B cell (primary cell): ENCODE results near the gene STK35. TPM values are rescaled to one million over a fixed set of nuclear protein-coding genes. Genes with fewer than 3 reads are reported as not detected.

ENCODE experiments used
- ATAC-seq: fragments of 200-7000 bp; cut with Tn5 transposase; one replicate; pipeline ENCODE4 v1.10.0; 2021; ENCODE audit warnings: low read depth, mild to moderate bottlenecking, moderate number of reproducible peaks, moderate library complexity
- CTCF ChIA-PET: fragments of 350-600 bp; sonication (Branson Sonifier 250); formaldehyde crosslinking; loops from one replicate; lab custom pipeline; 2021; ENCODE audit warnings: antibody characterized with exemption, inconsistent platforms; lab: Charles Lee
- POLR2A ChIA-PET: fragments of 350-600 bp; sonication (Branson Sonifier 250); formaldehyde crosslinking; loops from one replicate; lab custom pipeline; 2021; ENCODE audit warnings: antibody characterized with exemption; lab: Charles Lee
- DNase-seq: peaks from one replicate; pipeline ENCODE4 v3.0.0; 2013
- H2AFZ ChIP-seq: 2 replicates; pipeline ENCODE4 v1.6.1; 2012; ENCODE audit warnings: mild to moderate bottlenecking, low read depth, low read length; ENCODE audit not compliant: insufficient read depth, poor library complexity, severe bottlenecking
- H3K27ac ChIP-seq, 2 donors: 1 replicate in 1 of 2; 2 replicates in 1 of 2; pipeline ENCODE4 v1.5.1; 2012 to 2013; ENCODE audit warnings: low read length in 2 of 2, mild to moderate bottlenecking in 2 of 2, moderate library complexity in 1 of 2
- H3K27me3 ChIP-seq, 4 experiments: fragments of 200-600 bp in 1 of 4; sonication (generic) in 1 of 4; replicated peaks in 1 of 4; 1 replicate in 2 of 4; 2 replicates in 2 of 4; pipeline versions ENCODE4 v1.6.1 to v1.7.0; 2013 to 2016; ENCODE audit warnings: low read length in 3 of 4, mild to moderate bottlenecking in 2 of 4, mixed read lengths in 1 of 4, moderate library complexity in 1 of 4; ENCODE audit not compliant: insufficient read depth in 4 of 4, control insufficient read depth in 3 of 4; ENCODE audit errors: control extremely low read depth in 1 of 4
- H3K36me3 ChIP-seq, 2 experiments: replicated peaks in 1 of 2; 1 replicate in 1 of 2; 2 replicates in 1 of 2; pipeline versions ENCODE4 v1.6.1 to v1.7.1; 2013; ENCODE audit warnings: low read length in 1 of 2; ENCODE audit not compliant: insufficient read depth in 2 of 2, control insufficient read depth in 1 of 2; ENCODE audit errors: control extremely low read depth in 1 of 2, extremely low read depth in 1 of 2
- H3K4me1 ChIP-seq, 2 donors: fragments of 200-600 bp in 1 of 2; sonication (generic) in 1 of 2; 1 replicate in 1 of 2; 2 replicates in 1 of 2; pipeline versions ENCODE4 v1.5.1 to v1.6.1; 2013 to 2017; ENCODE audit warnings: low read length in 2 of 2; ENCODE audit not compliant: control insufficient read depth in 2 of 2, insufficient read depth in 2 of 2
- H3K4me2 ChIP-seq: replicated peaks from 2 replicates; pipeline ENCODE3; 2012; ENCODE audit warnings: mild to moderate bottlenecking, low read depth, low read length; ENCODE audit not compliant: poor library complexity, severe bottlenecking
- H3K4me3 ChIP-seq, 5 experiments: fragments of 200-600 bp in 1 of 5; sonication (generic) in 1 of 5; 1 replicate in 3 of 5; 2 replicates in 2 of 5; pipeline versions ENCODE4 v1.5.1 to v1.7.0; 2011 to 2016; ENCODE audit warnings: low read length in 4 of 5, mild to moderate bottlenecking in 4 of 5, low read depth in 2 of 5, control low read depth in 1 of 5, moderate library complexity in 1 of 5; ENCODE audit not compliant: insufficient read depth in 1 of 5; ENCODE audit errors: control extremely low read depth in 1 of 5, extremely low read depth in 1 of 5
- H3K79me2 ChIP-seq: fragments of 200-600 bp; sonication (generic); one replicate; pipeline ENCODE4 v1.6.0; 2016; ENCODE audit warnings: low read length; ENCODE audit not compliant: control insufficient read depth, insufficient read depth
- H3K9ac ChIP-seq: fragments of 200-600 bp; sonication (generic); 2 replicates; pipeline ENCODE4 v1.6.1; 2017; ENCODE audit warnings: mild to moderate bottlenecking, low read length, moderate library complexity
- H3K9me3 ChIP-seq, 3 donors: one replicate each; pipeline versions ENCODE4 v1.6.1 to v1.7.1; 2013; ENCODE audit warnings: low read length in 2 of 3; ENCODE audit not compliant: control insufficient read depth in 2 of 3, insufficient read depth in 1 of 3; ENCODE audit errors: control extremely low read depth in 1 of 3
- H4K20me1 ChIP-seq: 2 replicates; pipeline ENCODE4 v1.6.0; 2012; ENCODE audit warnings: mild to moderate bottlenecking, low read length; ENCODE audit not compliant: insufficient read depth, control insufficient read depth, poor library complexity, severe bottlenecking
- H3K27ac Mint-ChIP-seq: one replicate; pipeline ENCODE4 v1.8.0; 2021; ENCODE audit warnings: mixed read lengths
- H3K27me3 Mint-ChIP-seq: one replicate; pipeline ENCODE4 v1.8.0; 2021; ENCODE audit warnings: mixed read lengths
- H3K4me1 Mint-ChIP-seq: one replicate; pipeline ENCODE4 v1.8.0; 2021; ENCODE audit warnings: mixed read lengths
- H3K4me3 Mint-ChIP-seq: one replicate; pipeline ENCODE4 v1.8.0; 2021; ENCODE audit warnings: mixed read lengths
- H3K9me3 Mint-ChIP-seq: one replicate; pipeline ENCODE4 v1.8.0; 2022; ENCODE audit warnings: mixed read lengths; ENCODE audit not compliant: insufficient read depth
- EZH2 ChIP-seq: IDR thresholded peaks from 2 replicates; pipeline ENCODE4 v1.6.1; 2012; ENCODE audit warnings: borderline replicate concordance, low read depth, mild to moderate bottlenecking, moderate library complexity, low read length; ENCODE audit not compliant: insufficient read depth, poor library complexity, severe bottlenecking
- WGBS: methylation state at CpG from one replicate; pipeline ENCODE4 v1.1.5; 2013; ENCODE audit warnings: missing lambda C conversion rate; ENCODE audit not compliant: insufficient coverage; 5-methylcytosine and 5-hydroxymethylcytosine counted together
- intact Hi-C: fragments of 100-400 bp; cut with micrococcal nuclease; formaldehyde crosslinking; loops from one replicate; pipeline ENCODE4 v1.10.0; 2022
- polyA plus RNA-seq: library from polyadenylated mRNA; depleted of rRNA; stranded (reverse); fragments of >200 nt; gene quantifications from 2 replicates; pipeline ENCODE4 v1.2.3, GENCODE V29; 2012
- total RNA-seq, 2 donors: library from RNA; stranded (reverse); fragments of 120-200 nt in 1 of 2; gene quantifications; 1 replicate in 1 of 2; 2 replicates in 1 of 2; pipeline versions ENCODE4 v1.2.3 to v1.2.4, GENCODE V29; 2013 to 2022
- TF ChIP-seq, protein P1 (sequence below): fragments of 200-600 bp; IDR thresholded peaks from one replicate; pipeline ENCODE4 v1.8.0; 2022; ENCODE audit warnings: antibody characterized with exemption, mild to moderate bottlenecking

The STK35 gene
- total and polyA plus RNA-seq, 2 donors (not counting 1 experiment from before 2014, with no cell fraction given), result 12.8 to 23.9 TPM

DNA sequence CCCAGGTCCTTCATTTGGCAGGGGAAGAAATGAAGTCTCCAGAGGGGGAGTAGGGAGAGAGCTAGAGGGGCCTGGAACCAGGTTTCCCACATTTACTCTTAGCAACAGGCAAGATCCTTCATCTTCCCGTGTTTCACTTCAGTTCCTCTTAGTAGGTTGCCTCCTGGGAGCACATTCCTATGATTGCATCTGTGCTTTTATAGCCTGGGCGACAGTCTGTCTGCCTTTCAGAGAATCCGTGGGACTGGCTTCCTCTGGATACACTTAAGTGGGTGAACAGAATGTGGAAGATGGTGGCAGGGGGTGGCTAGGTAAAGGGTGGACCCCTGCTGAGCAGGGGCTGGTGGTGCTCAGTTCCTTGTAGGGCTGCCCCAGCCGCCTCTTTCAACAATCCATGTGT, 33.4 kb downstream of the STK35 start:
- Histone ChIP-seq H3K9ac (no peak overlapping the region), H3K79me2 (peaks cover 73% of the 10 kb centered on the region), H3K27me3 (no peaks in the 10 kb centered on the region), H3K36me3 (peaks cover 0 to 12% of the 10 kb centered on the region in 2 experiments), H2AFZ (no peak overlapping the region), H3K4me3 (no peak overlapping the region), H3K9me3 (no peaks in the 10 kb centered on the region), H4K20me1 (peaks cover 98% of the 10 kb centered on the region), H3K27ac (no peak overlapping the region), H3K4me2 (no peak overlapping the region), H3K4me1 (peaks cover 0 to 6% of the 10 kb centered on the region in 2 donors)
- intact Hi-C loops, result no loop called here
- ChIA-PET CTCF (no interaction called here), POLR2A (no interaction called here)
- TF ChIP-seq EZH2, result no peak
- TF ChIP-seq, protein P1, sequence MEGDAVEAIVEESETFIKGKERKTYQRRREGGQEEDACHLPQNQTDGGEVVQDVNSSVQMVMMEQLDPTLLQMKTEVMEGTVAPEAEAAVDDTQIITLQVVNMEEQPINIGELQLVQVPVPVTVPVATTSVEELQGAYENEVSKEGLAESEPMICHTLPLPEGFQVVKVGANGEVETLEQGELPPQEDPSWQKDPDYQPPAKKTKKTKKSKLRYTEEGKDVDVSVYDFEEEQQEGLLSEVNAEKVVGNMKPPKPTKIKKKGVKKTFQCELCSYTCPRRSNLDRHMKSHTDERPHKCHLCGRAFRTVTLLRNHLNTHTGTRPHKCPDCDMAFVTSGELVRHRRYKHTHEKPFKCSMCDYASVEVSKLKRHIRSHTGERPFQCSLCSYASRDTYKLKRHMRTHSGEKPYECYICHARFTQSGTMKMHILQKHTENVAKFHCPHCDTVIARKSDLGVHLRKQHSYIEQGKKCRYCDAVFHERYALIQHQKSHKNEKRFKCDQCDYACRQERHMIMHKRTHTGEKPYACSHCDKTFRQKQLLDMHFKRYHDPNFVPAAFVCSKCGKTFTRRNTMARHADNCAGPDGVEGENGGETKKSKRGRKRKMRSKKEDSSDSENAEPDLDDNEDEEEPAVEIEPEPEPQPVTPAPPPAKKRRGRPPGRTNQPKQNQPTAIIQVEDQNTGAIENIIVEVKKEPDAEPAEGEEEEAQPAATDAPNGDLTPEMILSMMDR, result no peak
- Mint-ChIP-seq H3K4me1 (peaks cover 23% of the 10 kb centered on the region), H3K27me3 (no peaks in the 10 kb centered on the region), H3K9me3 (no peaks in the 10 kb centered on the region), H3K27ac (no peak overlapping the region), H3K4me3 (no peak overlapping the region)
- DNase-seq, result no peak
- 100% methylated on average over 3 of the region's 4 CpGs for WGBS
- ATAC-seq, result no peak

DNA sequence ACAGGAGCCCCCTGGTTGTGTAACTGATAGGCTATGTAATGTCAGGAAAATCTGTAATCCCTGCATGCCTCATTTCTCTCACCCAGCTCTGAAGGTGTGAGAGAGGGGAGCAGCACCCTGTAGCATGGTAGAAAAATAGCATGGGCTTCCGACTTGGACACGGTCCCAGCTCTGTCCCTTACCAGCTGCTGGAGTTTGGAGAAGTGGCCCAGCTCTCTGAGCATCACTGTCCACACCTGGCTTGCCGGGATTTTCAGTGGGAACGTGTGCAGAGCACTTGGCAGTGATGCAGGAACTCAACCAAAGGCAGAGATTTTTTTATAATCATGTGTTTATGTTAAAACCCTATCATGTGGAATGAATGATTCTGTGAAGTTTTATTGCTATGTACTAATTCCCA, 34.6 kb downstream of the STK35 start:
- no peak overlapping the region for H3K9ac ChIP-seq
- H2AFZ ChIP-seq, result no peak overlapping the region
- peaks cover 0 to 18% of the 10 kb centered on the region in 2 experiments for H3K36me3 ChIP-seq
- H3K27me3 ChIP-seq, result no peaks in the 10 kb centered on the region
- intact Hi-C loops, result no loop called here
- H3K4me1 Mint-ChIP-seq, result peaks cover 16% of the 10 kb centered on the region
- peaks cover 0 to 6% of the 10 kb centered on the region in 2 donors for H3K4me1 ChIP-seq
- peaks cover 63% of the 10 kb centered on the region for H3K79me2 ChIP-seq
- H3K4me2 ChIP-seq, result no peak overlapping the region
- H3K27me3 Mint-ChIP-seq, result no peaks in the 10 kb centered on the region
- ChIA-PET POLR2A (no interaction called here), CTCF (interaction anchor here (1.0 to 1.4 kb wide), 3 partner anchors 12 to 37 kb away, joined by 3 to 5 read pairs (median 4); no protein-coding TSS in a partner anchor)
- no peaks in the 10 kb centered on the region for H3K9me3 Mint-ChIP-seq
- peaks cover 98% of the 10 kb centered on the region for H4K20me1 ChIP-seq
- no peak overlapping the region for H3K4me3 ChIP-seq
- no peaks in the 10 kb centered on the region for H3K9me3 ChIP-seq
- TF ChIP-seq, protein P1, result no peak
- no peak for TF ChIP-seq EZH2
- WGBS, result 100% methylated on average over 2 of the region's 4 CpGs
- H3K27ac Mint-ChIP-seq, result no peak overlapping the region
- DNase-seq (no peak), ATAC-seq (no peak)
- H3K27ac ChIP-seq, result no peak overlapping the region
- H3K4me3 Mint-ChIP-seq, result no peak overlapping the region
